ENCODE results near the gene PHF13.
A peak's percentile ranks its signal among the peaks of the same experiment; 100 is the strongest.

PHF13 gene

GRCh38 chr1:6613361-6614018, at the start of gene PHF13:
Gene PHF13 (plus strand): TSS chr1:6613731. CDS start chr1:6614067, 336 bp downstream.
- Histone ChIP-seq H3K9ac (ENCODE audit: low read length) (peak within 1 kb of the TSS; percentile 80), H3K9me3 (ENCODE audit: control insufficient read depth, insufficient read depth, low read depth, low read length) (no peaks in the 10 kb centered on the region), H3K4me1 (ENCODE audit: control insufficient read depth, insufficient read depth, low read length) (peaks cover 6% of the 10 kb centered on the region; the same call in 1 of the 2 replicates), H3K27ac (ENCODE audit: low read depth, low read length) (peak within 1 kb of the TSS; percentile 81; the same call in 1 of the 2 replicates), H3K36me3 (ENCODE audit: control insufficient read depth, insufficient read depth, low read length) (peaks cover 20% of the 10 kb centered on the region), H3K27me3 (ENCODE audit: control insufficient read depth, insufficient read depth, low read length) (no peaks in the 10 kb centered on the region; the same call in 1 of the 2 replicates), H3K4me3 (ENCODE audit: low read depth, low read length) (peak within 1 kb of the TSS; percentile 94)

GRCh38 chr1:6569033-6569432, 44.5 kb upstream of the PHF13 start:
- Histone ChIP-seq H3K27ac (ENCODE audit: low read depth, low read length) (no peak overlapping the region), H3K27me3 (ENCODE audit: control insufficient read depth, insufficient read depth, low read length) (peaks cover 56% of the 10 kb centered on the region), H3K4me3 (ENCODE audit: low read depth, low read length) (no peak overlapping the region), H3K9me3 (ENCODE audit: control insufficient read depth, insufficient read depth, low read depth, low read length) (peaks cover 7% of the 10 kb centered on the region), H3K4me1 (ENCODE audit: control insufficient read depth, insufficient read depth, low read length) (no peaks in the 10 kb centered on the region), H3K9ac (ENCODE audit: low read length) (no peak overlapping the region), H3K36me3 (ENCODE audit: control insufficient read depth, insufficient read depth, low read length) (no peaks in the 10 kb centered on the region)

- Histone ChIP-seq H3K9me3 (ENCODE audit: control insufficient read depth, insufficient read depth, low read depth, low read length) (peaks cover 7% of the 10 kb centered on the region), H3K4me3 (ENCODE audit: low read depth, low read length) (no peak overlapping the region), H3K27me3 (ENCODE audit: control insufficient read depth, insufficient read depth, low read length) (peaks cover 46% of the 10 kb centered on the region), H3K27ac (ENCODE audit: low read depth, low read length) (no peak overlapping the region), H3K36me3 (ENCODE audit: control insufficient read depth, insufficient read depth, low read length) (no peaks in the 10 kb centered on the region), H3K4me1 (ENCODE audit: control insufficient read depth, insufficient read depth, low read length) (no peaks in the 10 kb centered on the region), H3K9ac (ENCODE audit: low read length) (no peak overlapping the region)
Observed at GRCh38 chr1:6570100-6570499, 43.4 kb upstream of the PHF13 start.

GRCh38 chr1:6570987-6571386, 42.5 kb upstream of the PHF13 start:
- Histone ChIP-seq H3K27me3 (ENCODE audit: control insufficient read depth, insufficient read depth, low read length) (peaks cover 37% of the 10 kb centered on the region), H3K9me3 (ENCODE audit: control insufficient read depth, insufficient read depth, low read depth, low read length) (peaks cover 7% of the 10 kb centered on the region), H3K9ac (ENCODE audit: low read length) (no peak overlapping the region), H3K4me1 (ENCODE audit: control insufficient read depth, insufficient read depth, low read length) (no peaks in the 10 kb centered on the region), H3K36me3 (ENCODE audit: control insufficient read depth, insufficient read depth, low read length) (no peaks in the 10 kb centered on the region), H3K27ac (ENCODE audit: low read depth, low read length) (no peak overlapping the region), H3K4me3 (ENCODE audit: low read depth, low read length) (no peak overlapping the region)

GRCh38 chr1:6572653-6573383, 40.7 kb upstream of the PHF13 start:
- Histone ChIP-seq H3K4me1 (ENCODE audit: control insufficient read depth, insufficient read depth, low read length) (no peaks in the 10 kb centered on the region), H3K9ac (ENCODE audit: low read length) (no peak overlapping the region), H3K36me3 (ENCODE audit: control insufficient read depth, insufficient read depth, low read length) (no peaks in the 10 kb centered on the region), H3K4me3 (ENCODE audit: low read depth, low read length) (no peak overlapping the region), H3K27ac (ENCODE audit: low read depth, low read length) (no peak overlapping the region), H3K27me3 (ENCODE audit: control insufficient read depth, insufficient read depth, low read length) (peaks cover 32% of the 10 kb centered on the region), H3K9me3 (ENCODE audit: control insufficient read depth, insufficient read depth, low read depth, low read length) (peaks cover 7% of the 10 kb centered on the region)

GRCh38 chr1:6574025-6574620, 39.4 kb upstream of the PHF13 start:
- H3K36me3 ChIP-seq (ENCODE audit: control insufficient read depth, insufficient read depth, low read length) = no peaks in the 10 kb centered on the region
- H3K4me3 ChIP-seq (ENCODE audit: low read depth, low read length) = no peak overlapping the region
- no peak overlapping the region for H3K27ac ChIP-seq (ENCODE audit: low read depth, low read length)

GRCh38 chr1:6574818-6575217, 38.7 kb upstream of the PHF13 start:
- Histone ChIP-seq H3K27ac (ENCODE audit: low read depth, low read length) (no peak overlapping the region), H3K9me3 (ENCODE audit: control insufficient read depth, insufficient read depth, low read depth, low read length) (peaks cover 7% of the 10 kb centered on the region), H3K4me3 (ENCODE audit: low read depth, low read length) (no peak overlapping the region), H3K36me3 (ENCODE audit: control insufficient read depth, insufficient read depth, low read length) (no peaks in the 10 kb centered on the region), H3K4me1 (ENCODE audit: control insufficient read depth, insufficient read depth, low read length) (peaks cover 8% of the 10 kb centered on the region), H3K27me3 (ENCODE audit: control insufficient read depth, insufficient read depth, low read length) (peaks cover 21% of the 10 kb centered on the region), H3K9ac (ENCODE audit: low read length) (no peak overlapping the region)

More at GRCh38 chr1:6574025-6574620, 39.4 kb upstream of the PHF13 start:
- H3K4me1 ChIP-seq (ENCODE audit: control insufficient read depth, insufficient read depth, low read length) = peaks cover 4% of the 10 kb centered on the region
- peaks cover 7% of the 10 kb centered on the region for H3K9me3 ChIP-seq (ENCODE audit: control insufficient read depth, insufficient read depth, low read depth, low read length)
- H3K9ac ChIP-seq (ENCODE audit: low read length) = no peak overlapping the region
- peaks cover 25% of the 10 kb centered on the region for H3K27me3 ChIP-seq (ENCODE audit: control insufficient read depth, insufficient read depth, low read length)

- Histone ChIP-seq H3K27ac (ENCODE audit: low read depth, low read length) (no peak overlapping the region), H3K9ac (ENCODE audit: low read length) (no peak overlapping the region), H3K4me1 (ENCODE audit: control insufficient read depth, insufficient read depth, low read length) (peaks cover 15% of the 10 kb centered on the region), H3K36me3 (ENCODE audit: control insufficient read depth, insufficient read depth, low read length) (0 out of 2 replicates have a peak, but pooled peaks cover 10% of the 10 kb centered on the region), H3K27me3 (ENCODE audit: control insufficient read depth, insufficient read depth, low read length) (no peaks in the 10 kb centered on the region), H3K4me3 (ENCODE audit: low read depth, low read length) (no peak overlapping the region), H3K9me3 (ENCODE audit: control insufficient read depth, insufficient read depth, low read depth, low read length) (no peaks in the 10 kb centered on the region)
Observed at GRCh38 chr1:6577831-6578525, 35.6 kb upstream of the PHF13 start.

GRCh38 chr1:6578624-6579373, 34.7 kb upstream of the PHF13 start:
- Histone ChIP-seq H3K27ac (ENCODE audit: low read depth, low read length) (no peak overlapping the region), H3K4me3 (ENCODE audit: low read depth, low read length) (peak overlapping the region; percentile 84)

GRCh38 chr1:6579374-6580118, 34.0 kb upstream of the PHF13 start, which contains the start of gene ZBTB48:
Gene ZBTB48 (plus strand): TSS chr1:6579994. CDS start chr1:6580610, 616 bp downstream.
- Histone ChIP-seq H3K27ac (ENCODE audit: low read depth, low read length) (peak within 1 kb of the TSS; percentile 53; the same call in 1 of the 2 replicates), H3K4me1 (ENCODE audit: control insufficient read depth, insufficient read depth, low read length) (peaks cover 15% of the 10 kb centered on the region)

More at GRCh38 chr1:6578624-6579373, 34.7 kb upstream of the PHF13 start:
- H3K36me3 ChIP-seq (ENCODE audit: control insufficient read depth, insufficient read depth, low read length) = 0 out of 2 replicates have a peak, but pooled peaks cover 10% of the 10 kb centered on the region
- peak overlapping the region; percentile 44 for H3K9ac ChIP-seq (ENCODE audit: low read length)
- H3K27me3 ChIP-seq (ENCODE audit: control insufficient read depth, insufficient read depth, low read length) = no peaks in the 10 kb centered on the region
- no peaks in the 10 kb centered on the region for H3K9me3 ChIP-seq (ENCODE audit: control insufficient read depth, insufficient read depth, low read depth, low read length)
- peaks cover 15% of the 10 kb centered on the region for H3K4me1 ChIP-seq (ENCODE audit: control insufficient read depth, insufficient read depth, low read length)

More at GRCh38 chr1:6579374-6580118, 34.0 kb upstream of the PHF13 start, which contains the start of gene ZBTB48:
- Histone ChIP-seq H3K27me3 (ENCODE audit: control insufficient read depth, insufficient read depth, low read length) (no peaks in the 10 kb centered on the region), H3K9ac (ENCODE audit: low read length) (peak within 1 kb of the TSS; percentile 59), H3K9me3 (ENCODE audit: control insufficient read depth, insufficient read depth, low read depth, low read length) (no peaks in the 10 kb centered on the region), H3K4me3 (ENCODE audit: low read depth, low read length) (peak within 1 kb of the TSS; percentile 84), H3K36me3 (ENCODE audit: control insufficient read depth, insufficient read depth, low read length) (0 out of 2 replicates have a peak, but pooled peaks cover 10% of the 10 kb centered on the region)

Data from HUES6 (cell line).